PFSK-1 (cell line): ENCODE measurements around the gene AGPAT4.

Source experiments
- FOXP2 ChIP-seq: optimal IDR thresholded peaks from 2 replicates; pipeline ENCODE3; 2011; ENCODE audit warnings: borderline replicate concordance, control low read depth, inconsistent platforms; ENCODE audit not compliant: insufficient read depth; ENCODE audit errors: extremely low read length, extremely low read depth
- POLR2AphosphoS5 ChIP-seq: IDR thresholded peaks from 2 replicates; pipeline ENCODE4 v1.6.1; 2012; ENCODE audit warnings: low read depth, mild to moderate bottlenecking, control low read depth, low read length, moderate library complexity
- TF ChIP-seq, protein P1 (sequence below), 2 experiments: IDR thresholded peaks; 2 replicates each; pipeline versions ENCODE4 v1.6.1 to v1.8.0; 2011 to 2012; ENCODE audit warnings: low read depth in 2 of 2, low read length in 2 of 2, control low read depth in 1 of 2, inconsistent platforms in 1 of 2, mild to moderate bottlenecking in 1 of 2, moderate library complexity in 1 of 2; ENCODE audit not compliant: insufficient read depth in 1 of 2

DNA sequence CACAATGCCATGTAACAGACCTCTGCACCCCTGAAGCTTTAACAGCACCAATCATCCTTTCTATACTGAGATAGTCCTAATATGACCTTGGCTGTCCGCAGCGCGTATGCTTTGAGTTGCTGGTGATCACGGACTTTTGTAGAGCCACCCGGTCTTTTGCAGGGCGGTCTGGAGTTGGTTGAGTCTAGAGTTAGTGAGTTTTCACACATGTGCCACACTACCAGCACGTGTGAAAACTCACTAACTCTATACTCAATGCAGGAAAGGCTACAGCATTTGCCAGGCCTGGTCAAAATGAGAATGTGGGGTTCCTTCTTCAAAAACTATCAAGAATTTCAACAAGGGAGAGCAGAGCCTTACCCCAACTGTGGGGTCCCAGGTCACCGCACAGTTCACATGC lies 14.6 kb downstream of the AGPAT4 start:
- TF ChIP-seq FOXP2: no peak
- TF ChIP-seq, protein P1, sequence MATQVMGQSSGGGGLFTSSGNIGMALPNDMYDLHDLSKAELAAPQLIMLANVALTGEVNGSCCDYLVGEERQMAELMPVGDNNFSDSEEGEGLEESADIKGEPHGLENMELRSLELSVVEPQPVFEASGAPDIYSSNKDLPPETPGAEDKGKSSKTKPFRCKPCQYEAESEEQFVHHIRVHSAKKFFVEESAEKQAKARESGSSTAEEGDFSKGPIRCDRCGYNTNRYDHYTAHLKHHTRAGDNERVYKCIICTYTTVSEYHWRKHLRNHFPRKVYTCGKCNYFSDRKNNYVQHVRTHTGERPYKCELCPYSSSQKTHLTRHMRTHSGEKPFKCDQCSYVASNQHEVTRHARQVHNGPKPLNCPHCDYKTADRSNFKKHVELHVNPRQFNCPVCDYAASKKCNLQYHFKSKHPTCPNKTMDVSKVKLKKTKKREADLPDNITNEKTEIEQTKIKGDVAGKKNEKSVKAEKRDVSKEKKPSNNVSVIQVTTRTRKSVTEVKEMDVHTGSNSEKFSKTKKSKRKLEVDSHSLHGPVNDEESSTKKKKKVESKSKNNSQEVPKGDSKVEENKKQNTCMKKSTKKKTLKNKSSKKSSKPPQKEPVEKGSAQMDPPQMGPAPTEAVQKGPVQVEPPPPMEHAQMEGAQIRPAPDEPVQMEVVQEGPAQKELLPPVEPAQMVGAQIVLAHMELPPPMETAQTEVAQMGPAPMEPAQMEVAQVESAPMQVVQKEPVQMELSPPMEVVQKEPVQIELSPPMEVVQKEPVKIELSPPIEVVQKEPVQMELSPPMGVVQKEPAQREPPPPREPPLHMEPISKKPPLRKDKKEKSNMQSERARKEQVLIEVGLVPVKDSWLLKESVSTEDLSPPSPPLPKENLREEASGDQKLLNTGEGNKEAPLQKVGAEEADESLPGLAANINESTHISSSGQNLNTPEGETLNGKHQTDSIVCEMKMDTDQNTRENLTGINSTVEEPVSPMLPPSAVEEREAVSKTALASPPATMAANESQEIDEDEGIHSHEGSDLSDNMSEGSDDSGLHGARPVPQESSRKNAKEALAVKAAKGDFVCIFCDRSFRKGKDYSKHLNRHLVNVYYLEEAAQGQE (IDR thresholded peaks at IDR 0.05; ENCODE audit: insufficient read depth in 1 of 2, low read depth in 2 of 2, low read length in 2 of 2): no peak
- TF ChIP-seq POLR2AphosphoS5: no peak
